GM13976 (cell line): ENCODE results near the gene ACAA1.
A peak's percentile ranks its signal among the peaks of the same experiment; 100 is the strongest.

Experiments
- DNase-seq: peaks from one replicate; pipeline ENCODE4 v3.0.0; 2012; ENCODE audit warnings: low spot score
- CTCF ChIP-seq: IDR thresholded peaks from 2 replicates; pipeline ENCODE4 v1.5.1; 2012; ENCODE audit warnings: borderline replicate concordance, mild to moderate bottlenecking; ENCODE audit not compliant: insufficient read depth; ENCODE audit errors: extremely low read depth, missing control alignments, control extremely low read depth
- in situ Hi-C: fragments of 300-500 bp; cut with MboI; formaldehyde crosslinking; loops from one replicate; pipeline ENCODE4 v1.12.0; 2022; ENCODE audit warnings: low sequenced_read_pairs, mixed read lengths, inconsistent platforms; ENCODE audit not compliant: unreplicated experiment

The ACAA1 gene

DNA sequence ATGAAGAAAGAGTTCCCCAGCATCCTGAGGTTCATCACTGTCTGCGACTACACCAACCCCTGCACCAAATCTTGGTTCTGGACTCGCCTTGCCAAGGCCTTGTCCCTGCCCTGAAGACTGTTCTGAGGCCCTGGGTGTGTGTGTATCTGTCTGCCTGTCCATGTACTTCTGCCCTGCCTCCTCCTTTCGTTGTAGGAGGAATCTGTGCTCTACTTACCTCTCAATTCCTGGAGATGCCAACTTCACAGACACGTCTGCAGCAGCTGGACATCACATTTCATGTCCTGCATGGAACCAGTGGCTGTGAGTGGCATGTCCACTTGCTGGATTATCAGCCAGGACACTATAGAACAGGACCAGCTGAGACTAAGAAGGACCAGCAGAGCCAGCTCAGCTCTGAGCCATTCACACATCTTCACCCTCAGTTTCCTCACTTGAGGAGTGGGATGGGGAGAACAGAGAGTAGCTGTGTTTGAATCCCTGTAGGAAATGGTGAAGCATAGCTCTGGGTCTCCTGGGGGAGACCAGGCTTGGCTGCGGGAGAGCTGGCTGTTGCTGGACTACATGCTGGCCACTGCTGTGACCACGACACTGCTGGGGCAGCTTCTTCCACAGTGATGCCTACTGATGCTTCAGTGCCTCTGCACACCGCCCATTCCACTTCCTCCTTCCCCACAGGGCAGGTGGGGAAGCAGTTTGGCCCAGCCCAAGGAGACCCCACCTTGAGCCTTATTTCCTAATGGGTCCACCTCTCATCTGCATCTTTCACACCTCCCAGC, 4.4 kb upstream of the ACAA1 start:
- in situ Hi-C loops = loop anchor here (25.0 kb wide), 1 partner anchor 346 kb away; the partner anchor contains the start of gene EXOG
- TF ChIP-seq CTCF = no peak
- DNase-seq = no peak

- in situ Hi-C loops = loop anchor here (25.0 kb wide), 1 partner anchor 347 kb away; the partner anchor contains the start of gene EXOG
- no peak for TF ChIP-seq CTCF
- no peak for DNase-seq
Measured at GRCh38 chr3:38140326-38141172, 3.6 kb upstream of the ACAA1 start.

GRCh38 chr3:38139652-38140051, 2.7 kb upstream of the ACAA1 start:
- no peak for TF ChIP-seq CTCF
- in situ Hi-C loops = loop anchor here (25.0 kb wide), 1 partner anchor 348 kb away; the partner anchor contains the start of gene EXOG
- DNase-seq = no peak

DNA sequence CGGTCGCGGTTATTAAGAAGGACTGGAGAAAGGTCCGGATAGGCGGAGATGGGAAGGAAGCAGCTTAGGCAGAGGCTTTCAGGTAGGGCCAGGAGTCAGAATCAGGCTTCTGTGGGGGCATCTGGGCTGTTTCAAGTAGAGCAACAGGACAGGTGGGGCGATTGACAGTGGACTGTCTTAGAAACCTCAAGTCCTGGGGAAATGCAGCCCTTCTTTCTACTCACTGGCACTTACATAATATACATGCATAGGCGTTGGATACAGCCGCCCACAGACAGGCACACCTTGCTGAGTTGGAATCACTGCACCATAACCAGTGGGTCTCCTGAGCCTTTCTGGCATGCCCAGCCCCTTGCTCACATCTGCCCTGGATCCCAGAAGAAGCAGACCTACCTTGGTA, 2.3 kb upstream of the ACAA1 start:
- in situ Hi-C loops = loop anchor here (25.0 kb wide), 1 partner anchor 348 kb away; the partner anchor contains the start of gene EXOG
- TF ChIP-seq CTCF = no peak
- no peak for DNase-seq

GRCh38 chr3:38138349-38139190, 1.6 kb upstream of the ACAA1 start, which contains the start of gene MYD88:
TSS of gene MYD88 (plus strand) at chr3:38138661. CDS start at chr3:38138701, 40 bp downstream.
- DNase-seq = peak; percentile 87
- in situ Hi-C loops = loop anchor here (25.0 kb wide), 1 partner anchor 349 kb away; the partner anchor contains the start of gene EXOG
- no peak for TF ChIP-seq CTCF

DNA sequence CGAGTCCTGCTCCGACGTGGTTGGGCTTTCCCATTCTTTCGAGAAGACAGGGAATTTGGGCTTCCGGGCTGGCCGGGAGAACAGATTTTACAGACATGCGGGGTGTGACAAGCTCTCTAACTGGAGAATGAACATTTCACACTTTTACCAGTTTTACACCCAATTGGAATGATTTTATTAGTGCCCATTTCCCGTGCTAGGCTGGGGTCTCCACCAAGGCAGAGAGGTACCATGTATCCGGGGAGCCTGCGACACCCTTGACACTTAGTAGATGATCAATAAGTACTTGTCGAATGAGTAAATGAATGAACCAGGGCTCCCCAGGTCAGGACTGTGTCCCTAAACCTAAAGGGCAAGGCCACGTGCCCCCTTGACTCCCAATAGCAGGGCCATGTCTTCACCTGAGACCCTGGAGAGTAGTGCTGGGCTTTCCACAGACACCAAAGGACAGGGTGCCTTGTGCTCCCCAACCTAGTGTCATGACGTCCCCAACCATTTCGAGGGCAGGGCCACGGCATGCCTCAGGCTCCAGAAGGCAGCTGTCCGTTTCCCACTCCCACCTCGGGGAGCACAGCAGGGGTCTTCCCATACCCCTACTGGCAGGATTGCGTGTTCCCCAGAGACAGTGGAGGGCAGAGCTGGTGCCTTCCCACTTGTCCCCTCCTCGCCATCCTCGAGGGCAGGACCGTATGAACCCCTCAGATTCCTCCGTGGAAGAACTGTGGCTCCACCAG, 855 bp upstream of the ACAA1 start:
- in situ Hi-C loops = loop anchor here (25.0 kb wide), 1 partner anchor 350 kb away; the partner anchor contains the start of gene EXOG

More for the DNA sequence above, 855 bp upstream of the ACAA1 start:
- TF ChIP-seq CTCF = no peak
- peak; percentile 49 for DNase-seq
